HFFc6 (cell line): Measurements from ENCODE around the gene ZNF865. TPM values are rescaled to one million over a fixed set of nuclear protein-coding genes. Genes with fewer than 3 reads are reported as not detected.

Experiments
- DNase-seq: peaks from one replicate; pipeline ENCODE4 v3.0.0-alpha.2; 2018
- H3K27ac Mint-ChIP-seq: 2 replicates; pipeline ENCODE4 v1.8.0; 2020; ENCODE audit warnings: mild to moderate bottlenecking, mixed read lengths
- H3K27me3 Mint-ChIP-seq: 2 replicates; pipeline ENCODE4 v1.8.0; 2021; ENCODE audit warnings: mild to moderate bottlenecking, moderate library complexity, mixed read lengths; ENCODE audit not compliant: insufficient read depth
- H3K36me3 Mint-ChIP-seq: 2 replicates; pipeline ENCODE4 v1.8.0; 2021; ENCODE audit warnings: low read depth, mixed read lengths
- H3K4me1 Mint-ChIP-seq: 2 replicates; pipeline ENCODE4 v1.8.0; 2020; ENCODE audit warnings: low read depth, mixed read lengths
- H3K4me3 Mint-ChIP-seq: 2 replicates; pipeline ENCODE4 v1.8.0; 2020; ENCODE audit warnings: mild to moderate bottlenecking, moderate library complexity, mixed read lengths
- H3K9me3 Mint-ChIP-seq: 2 replicates; pipeline ENCODE4 v1.8.0; 2020; ENCODE audit warnings: mild to moderate bottlenecking, mixed read lengths
- CTCF ChIP-seq: fragments of 200-600 bp; sonication (generic); IDR thresholded peaks from 2 replicates; pipeline ENCODE4 v1.5.0; 2021; ENCODE audit warnings: antibody characterized with exemption, mild to moderate bottlenecking
- total RNA-seq, 6 experiments: library from RNA; stranded (reverse); fragmentation: NEBNext Ultra II Directional; extraction: Animal tissue kit (Norgen Biotek cat#: 25700); gene quantifications; 2 replicates in 1 of 6; 3 replicates in 5 of 6; pipeline ENCODE4 v1.2.3, GENCODE V29; 2021

ZNF865 gene
- total RNA-seq, 6 experiments from 2014 or later, result 13.3 to 14.1 (median 13.8) TPM

- H3K9me3 Mint-ChIP-seq, result no peaks in the 10 kb centered on the region
- peaks cover 62% of the 10 kb centered on the region for H3K4me1 Mint-ChIP-seq
- peak; percentile 80 for DNase-seq
- H3K36me3 Mint-ChIP-seq, result peaks cover 44% of the 10 kb centered on the region
- peak within 1 kb of the TSS; percentile 94 for H3K27ac Mint-ChIP-seq
- peak within 1 kb of the TSS; percentile 94 for H3K4me3 Mint-ChIP-seq
- H3K27me3 Mint-ChIP-seq, result peaks cover 9% of the 10 kb centered on the region
- TF ChIP-seq CTCF, result no peak
These were observed 35.4 kb downstream of the ZNF865 start, which contains the start of gene ZNF580 for GRCh38 chr19:55640577-55641425. ZNF580 (plus strand) TSS chr19:55641002; CDS start chr19:55642509, 1,507 bp downstream.

- H3K27me3 Mint-ChIP-seq, result peaks cover 9% of the 10 kb centered on the region
These were observed 36.1 kb downstream of the ZNF865 start for GRCh38 chr19:55641426-55642152.

GRCh38 chr19:55642153-55643002 is 36.9 kb downstream of the ZNF865 start:
- peaks cover 9% of the 10 kb centered on the region for H3K27me3 Mint-ChIP-seq
- no peaks in the 10 kb centered on the region for H3K9me3 Mint-ChIP-seq
- DNase-seq, result no peak

More at GRCh38 chr19:55641426-55642152, 36.1 kb downstream of the ZNF865 start:
- Mint-ChIP-seq H3K36me3 (peaks cover 36% of the 10 kb centered on the region), H3K4me1 (peaks cover 54% of the 10 kb centered on the region), H3K4me3 (peak overlapping the region; percentile 94), H3K9me3 (no peaks in the 10 kb centered on the region), H3K27ac (peak overlapping the region; percentile 87)
- DNase-seq, result no peak
- no peak for TF ChIP-seq CTCF

GRCh38 chr19:55643003-55643886 is 37.8 kb downstream of the ZNF865 start, which contains the start of gene ZNF581:
ZNF581 (plus strand) TSS chr19:55643649; CDS start chr19:55644572, 923 bp downstream.
- Mint-ChIP-seq H3K9me3 (no peaks in the 10 kb centered on the region), H3K36me3 (peaks cover 22% of the 10 kb centered on the region), H3K27ac (peak within 1 kb of the TSS; percentile 97), H3K27me3 (peaks cover 9% of the 10 kb centered on the region), H3K4me1 (peaks cover 50% of the 10 kb centered on the region), H3K4me3 (peak within 1 kb of the TSS; percentile 94)
- peak; percentile 62 for DNase-seq
- no peak for TF ChIP-seq CTCF

More at GRCh38 chr19:55642153-55643002, 36.9 kb downstream of the ZNF865 start:
- peaks cover 31% of the 10 kb centered on the region for H3K36me3 Mint-ChIP-seq
- TF ChIP-seq CTCF, result no peak
- H3K4me3 Mint-ChIP-seq, result peak overlapping the region; percentile 94
- peaks cover 53% of the 10 kb centered on the region for H3K4me1 Mint-ChIP-seq
- H3K27ac Mint-ChIP-seq, result peak overlapping the region; percentile 97
